CD4-positive, alpha-beta T cell (primary cell): ENCODE results near the gene ELAVL1. TPM values are rescaled to one million over a fixed set of nuclear protein-coding genes. Genes with fewer than 3 reads are reported as not detected.

Experiments
- ATAC-seq: fragments of 200-7000 bp; cut with Tn5 transposase; one replicate; pipeline ENCODE4 v1.10.0; 2022; ENCODE audit warnings: mild to moderate bottlenecking; ENCODE audit not compliant: poor library complexity
- CTCF ChIA-PET: fragments of 350-600 bp; sonication (Branson Sonifier 250); formaldehyde crosslinking; loops from one replicate; lab custom pipeline; 2021; ENCODE audit warnings: antibody characterized with exemption, inconsistent platforms; lab: Charles Lee
- POLR2A ChIA-PET: fragments of 350-600 bp; sonication (Branson Sonifier 250); formaldehyde crosslinking; loops from one replicate; lab custom pipeline; 2021; ENCODE audit warnings: antibody characterized with exemption, inconsistent platforms; lab: Charles Lee
- DNase-seq, 14 experiments: peaks; one replicate each; pipeline ENCODE4 v3.0.0-alpha.2; 2013 to 2020; ENCODE audit warnings: mixed read lengths in 2 of 14
- H3K27ac ChIP-seq, 2 donors: one replicate each; pipeline versions ENCODE4 v1.5.1 to v1.7.0; 2013; ENCODE audit warnings: low read length in 2 of 2, low read depth in 1 of 2, mild to moderate bottlenecking in 1 of 2
- H3K27me3 ChIP-seq, 2 experiments: 1 replicate in 1 of 2; 2 replicates in 1 of 2; pipeline versions ENCODE4 v1.6.1 to v1.7.0; 2013; ENCODE audit warnings: low read length in 2 of 2, control low read depth in 1 of 2, mild to moderate bottlenecking in 1 of 2, moderate library complexity in 1 of 2; ENCODE audit not compliant: insufficient read depth in 2 of 2, control insufficient read depth in 1 of 2
- H3K36me3 ChIP-seq: one replicate; pipeline ENCODE4 v1.6.1; 2013; ENCODE audit warnings: low read length, control low read depth; ENCODE audit not compliant: insufficient read depth
- H3K4me1 ChIP-seq: one replicate; pipeline ENCODE4 v1.6.1; 2013; ENCODE audit warnings: low read length, control low read depth; ENCODE audit not compliant: insufficient read depth
- H3K4me3 ChIP-seq: one replicate; pipeline ENCODE4 v1.5.1; 2013; ENCODE audit warnings: mild to moderate bottlenecking, low read length, moderate library complexity
- H3K9me3 ChIP-seq, 2 experiments: 1 replicate in 1 of 2; 2 replicates in 1 of 2; pipeline versions ENCODE4 v1.6.1 to v1.7.0; 2013; ENCODE audit warnings: low read length in 2 of 2, mild to moderate bottlenecking in 2 of 2, control low read depth in 1 of 2, moderate library complexity in 1 of 2; ENCODE audit not compliant: control insufficient read depth in 1 of 2, insufficient read depth in 1 of 2
- H3K27ac Mint-ChIP-seq: one replicate; pipeline ENCODE4 v1.8.0; 2020; ENCODE audit warnings: mixed read lengths
- H3K27me3 Mint-ChIP-seq: one replicate; pipeline ENCODE4 v1.8.0; 2021; ENCODE audit warnings: mixed read lengths
- H3K36me3 Mint-ChIP-seq: one replicate; pipeline ENCODE4 v1.8.0; 2021; ENCODE audit warnings: low read depth, mixed read lengths
- H3K4me1 Mint-ChIP-seq: one replicate; pipeline ENCODE4 v1.8.0; 2021; ENCODE audit warnings: low read depth, mixed read lengths
- H3K4me3 Mint-ChIP-seq: one replicate; pipeline ENCODE4 v1.8.0; 2020; ENCODE audit warnings: mild to moderate bottlenecking, mixed read lengths
- H3K9me3 Mint-ChIP-seq: one replicate; pipeline ENCODE4 v1.8.0; 2020; ENCODE audit warnings: mixed read lengths
- intact Hi-C, 2 experiments: fragments of 100-400 bp; cut with DNase I in 1 of 2; cut with micrococcal nuclease in 1 of 2; formaldehyde crosslinking; loops; one replicate each; pipeline versions ENCODE4 v1.15.1 to v1.9.0; 2023 to 2025; cut with DNase I, micrococcal nuclease
- total RNA-seq, 174 experiments: library from RNA in 2 of 174; stranded (reverse) in 2 of 174; gene quantifications; one replicate each; pipeline ENCODE4 v1.2.3 and lab custom pipeline; 2021 to 2026
- TF ChIP-seq, protein P1 (sequence below): fragments of 200-600 bp; IDR thresholded peaks from one replicate; pipeline ENCODE4 v1.8.0; 2022; ENCODE audit warnings: antibody characterized with exemption, mild to moderate bottlenecking

The ELAVL1 gene
- total RNA-seq, 2 experiments from 2014 or later = 17.1 to 20.8 TPM

DNA sequence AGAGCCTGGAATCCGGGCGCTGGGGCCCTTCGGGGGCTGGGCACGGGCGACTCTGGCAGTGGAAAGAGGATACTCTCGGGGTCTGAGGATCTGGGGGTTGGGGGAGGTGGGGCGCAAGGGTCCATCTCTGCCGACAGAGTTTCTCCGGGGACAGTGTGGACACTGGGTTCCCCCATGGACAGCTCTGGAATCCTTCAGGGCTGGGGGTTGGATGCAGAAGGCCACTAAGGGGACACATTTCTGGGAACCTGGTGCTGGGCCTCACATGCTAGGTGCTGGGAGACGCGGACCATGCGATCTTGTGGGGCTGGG, 88.5 kb downstream of the ELAVL1 start:
- no peaks in the 10 kb centered on the region for H3K9me3 Mint-ChIP-seq
- CTCF ChIA-PET = interaction anchor here (0.8 to 2.8 kb wide), 3 partner anchors 12 to 85 kb away, joined by 3 to 22 read pairs (median 4); partner anchors contain the start of gene MAP2K7
- peaks cover 0 to 9% of the 10 kb centered on the region in 2 experiments for H3K9me3 ChIP-seq
- ATAC-seq (no peak), DNase-seq (peak in 2 of 14 experiments; percentile 27 to 49)
- H3K36me3 ChIP-seq = peaks cover 15% of the 10 kb centered on the region
- intact Hi-C loops = no loop called here
- no peak overlapping the region for H3K27ac Mint-ChIP-seq
- peaks cover 34 to 35% of the 10 kb centered on the region in 2 experiments for H3K27me3 ChIP-seq
- TF ChIP-seq, protein P1, sequence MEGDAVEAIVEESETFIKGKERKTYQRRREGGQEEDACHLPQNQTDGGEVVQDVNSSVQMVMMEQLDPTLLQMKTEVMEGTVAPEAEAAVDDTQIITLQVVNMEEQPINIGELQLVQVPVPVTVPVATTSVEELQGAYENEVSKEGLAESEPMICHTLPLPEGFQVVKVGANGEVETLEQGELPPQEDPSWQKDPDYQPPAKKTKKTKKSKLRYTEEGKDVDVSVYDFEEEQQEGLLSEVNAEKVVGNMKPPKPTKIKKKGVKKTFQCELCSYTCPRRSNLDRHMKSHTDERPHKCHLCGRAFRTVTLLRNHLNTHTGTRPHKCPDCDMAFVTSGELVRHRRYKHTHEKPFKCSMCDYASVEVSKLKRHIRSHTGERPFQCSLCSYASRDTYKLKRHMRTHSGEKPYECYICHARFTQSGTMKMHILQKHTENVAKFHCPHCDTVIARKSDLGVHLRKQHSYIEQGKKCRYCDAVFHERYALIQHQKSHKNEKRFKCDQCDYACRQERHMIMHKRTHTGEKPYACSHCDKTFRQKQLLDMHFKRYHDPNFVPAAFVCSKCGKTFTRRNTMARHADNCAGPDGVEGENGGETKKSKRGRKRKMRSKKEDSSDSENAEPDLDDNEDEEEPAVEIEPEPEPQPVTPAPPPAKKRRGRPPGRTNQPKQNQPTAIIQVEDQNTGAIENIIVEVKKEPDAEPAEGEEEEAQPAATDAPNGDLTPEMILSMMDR = no peak
- POLR2A ChIA-PET = interaction anchor here (1.6 to 7.7 kb wide), 5 partner anchors 13 to 236 kb away, joined by 3 to 116 read pairs (median 11); partner anchors contain the start of genes MAP2K7, TIMM44 and TRAPPC5
- peak overlapping the region; percentile 82 for H3K4me3 Mint-ChIP-seq
- H3K4me1 Mint-ChIP-seq = peaks cover 34% of the 10 kb centered on the region
- no peak overlapping the region for H3K27ac ChIP-seq
- peak overlapping the region; percentile 20 for H3K4me3 ChIP-seq
- peaks cover 23% of the 10 kb centered on the region for H3K36me3 Mint-ChIP-seq
- H3K27me3 Mint-ChIP-seq = peaks cover 39% of the 10 kb centered on the region
- peaks cover 55% of the 10 kb centered on the region for H3K4me1 ChIP-seq

DNA sequence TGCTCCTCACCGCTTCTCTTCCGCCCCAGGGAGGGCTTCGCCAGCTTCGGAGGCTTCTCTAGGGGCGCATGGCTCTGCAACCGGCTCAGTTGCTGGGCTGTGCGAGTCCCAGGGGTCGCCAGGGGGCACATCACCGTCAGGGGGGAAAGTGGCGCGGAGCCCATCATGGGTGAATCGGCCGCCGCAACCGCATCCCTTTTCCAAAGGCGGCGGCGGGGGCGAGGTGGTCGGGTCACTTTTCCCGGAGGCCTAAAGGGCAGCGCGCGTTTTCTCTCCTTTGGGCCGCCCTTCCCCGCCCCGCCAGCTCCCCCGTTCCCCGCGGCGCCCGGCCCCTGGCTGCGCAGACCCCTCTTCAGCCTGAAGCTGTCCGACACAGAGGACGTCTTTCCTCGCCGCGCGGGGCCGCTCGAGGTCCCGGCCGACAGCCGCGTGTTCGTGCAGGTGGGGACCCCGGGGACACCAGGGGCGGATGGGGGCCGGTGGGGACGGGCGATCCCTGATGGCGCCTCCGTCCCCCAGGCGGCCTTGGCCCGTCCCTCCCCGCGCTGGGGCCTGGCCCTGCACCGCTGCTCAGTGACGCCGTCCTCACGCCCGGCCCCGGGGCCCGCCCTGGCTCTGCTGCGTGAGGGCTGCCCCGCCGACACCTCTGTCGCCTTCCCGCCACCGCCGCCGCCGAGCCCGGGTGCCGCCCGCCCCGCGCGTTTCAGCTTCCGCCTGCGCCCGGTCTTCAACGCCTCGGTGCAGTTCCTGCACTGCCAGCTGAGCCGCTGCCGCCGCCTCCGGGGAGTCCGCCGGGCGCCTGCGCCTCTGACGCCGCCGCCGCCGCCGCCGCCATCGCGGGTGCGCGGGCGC, 89.1 kb downstream of the ELAVL1 start:
- Mint-ChIP-seq H3K36me3 (peaks cover 26% of the 10 kb centered on the region), H3K27ac (no peak overlapping the region), H3K9me3 (no peaks in the 10 kb centered on the region), H3K4me3 (no peak overlapping the region), H3K4me1 (peaks cover 32% of the 10 kb centered on the region), H3K27me3 (peaks cover 39% of the 10 kb centered on the region)
- Histone ChIP-seq H3K27ac (no peak overlapping the region), H3K27me3 (peaks cover 34 to 35% of the 10 kb centered on the region in 2 experiments), H3K4me3 (peak overlapping the region; percentile 33), H3K4me1 (peaks cover 49% of the 10 kb centered on the region), H3K9me3 (peaks cover 0 to 9% of the 10 kb centered on the region in 2 experiments), H3K36me3 (peaks cover 15% of the 10 kb centered on the region)
- intact Hi-C loops = no loop called here
- CTCF ChIA-PET = interaction anchor here (0.7 to 2.8 kb wide), 6 partner anchors 13 to 86 kb away, joined by 3 to 22 read pairs (median 4); partner anchors contain the start of gene MAP2K7
- TF ChIP-seq, protein P1 = no peak
- POLR2A ChIA-PET = interaction anchor here (0.6 to 7.7 kb wide), 7 partner anchors 13 to 236 kb away, joined by 3 to 116 read pairs (median 4); partner anchors contain the start of genes MAP2K7, TIMM44 and TRAPPC5
- ATAC-seq (peak; percentile 2), DNase-seq (peak in 10 of 14 experiments; percentile 27 to 81 (median 48))

DNA sequence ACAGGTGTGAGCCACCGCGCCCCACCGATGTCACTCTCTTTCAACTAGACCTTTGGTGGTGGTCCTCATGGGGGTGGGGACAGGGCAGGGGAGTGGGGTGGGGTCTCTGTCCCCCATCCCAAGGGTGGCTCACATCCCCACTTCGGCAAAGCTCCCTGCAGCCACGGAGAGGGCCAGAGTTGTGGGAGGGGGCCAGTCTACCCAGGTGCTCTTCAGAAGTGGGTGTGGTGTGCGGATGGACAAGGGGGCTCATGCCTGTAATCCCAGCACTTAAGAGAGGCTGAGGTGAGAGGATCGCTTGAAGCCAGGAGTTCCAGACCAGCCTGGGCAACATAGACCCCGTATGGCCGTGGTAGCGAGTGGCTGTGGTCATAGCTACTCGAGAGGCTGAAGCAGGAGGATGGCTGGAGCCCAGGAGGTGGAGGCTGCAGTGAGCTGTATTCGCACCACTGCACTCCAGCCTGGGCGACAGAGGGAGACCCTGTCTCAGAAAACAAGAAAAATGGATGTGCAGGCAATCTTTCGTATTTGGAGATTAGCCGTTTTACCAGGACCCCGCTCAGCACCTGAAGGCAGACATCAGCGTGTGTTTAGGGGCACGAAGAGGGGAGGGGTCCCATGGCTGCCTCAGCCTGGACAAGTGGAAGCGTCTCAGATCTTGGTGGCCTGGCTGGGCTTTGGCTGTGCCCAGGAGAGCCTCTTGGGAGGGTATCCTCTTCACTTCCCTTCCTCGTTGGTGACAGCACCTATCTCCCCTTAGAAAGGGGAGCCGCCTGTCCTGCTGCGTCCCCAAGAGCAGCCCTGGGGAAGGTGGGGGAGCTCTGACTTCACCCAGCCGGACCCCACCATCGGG, 90.0 kb downstream of the ELAVL1 start:
- POLR2A ChIA-PET = interaction anchor here (0.6 to 7.7 kb wide), 5 partner anchors 12 to 53 kb away, joined by 3 to 116 read pairs (median 4); partner anchors contain the start of genes MAP2K7 and TIMM44
- Histone ChIP-seq H3K36me3 (peaks cover 23% of the 10 kb centered on the region), H3K4me3 (peak overlapping the region; percentile 33), H3K27me3 (peaks cover 34 to 35% of the 10 kb centered on the region in 2 experiments), H3K4me1 (peaks cover 44% of the 10 kb centered on the region), H3K9me3 (peaks cover 0 to 9% of the 10 kb centered on the region in 2 experiments), H3K27ac (no peak overlapping the region)
- Mint-ChIP-seq H3K27me3 (peaks cover 39% of the 10 kb centered on the region), H3K4me3 (peak overlapping the region; percentile 48), H3K9me3 (no peaks in the 10 kb centered on the region), H3K36me3 (peaks cover 26% of the 10 kb centered on the region), H3K4me1 (peaks cover 25% of the 10 kb centered on the region), H3K27ac (peak overlapping the region; percentile 46)
- TF ChIP-seq, protein P1 = no peak
- ATAC-seq = no peak
- intact Hi-C loops = no loop called here
- CTCF ChIA-PET = interaction anchor here (0.7 to 1.3 kb wide), 4 partner anchors 12 to 87 kb away, joined by 3 to 4 read pairs (median 3); partner anchors contain the start of gene MAP2K7
- DNase-seq = peak in 1 of 14 experiments; percentile 37
